T follicular helper cell (primary cell): ENCODE results near the gene TTR.

Experiments used
- DNase-seq: peaks from one replicate; pipeline ENCODE4 v3.0.0-alpha.2; 2020; ENCODE audit warnings: low read depth

The TTR gene

GRCh38 chr18:31579375-31579774 lies 12.3 kb upstream of the TTR start:
- no peak for DNase-seq

GRCh38 chr18:31581498-31582197 lies 10.0 kb upstream of the TTR start:
- DNase-seq, result no peak

- no peak for DNase-seq
Measured at GRCh38 chr18:31583185-31583854, 8.4 kb upstream of the TTR start.

GRCh38 chr18:31585991-31586390 lies 5.7 kb upstream of the TTR start:
- no peak for DNase-seq

- DNase-seq, result no peak
Measured at GRCh38 chr18:31586616-31587015, 5.1 kb upstream of the TTR start.

- DNase-seq, result no peak
Measured at GRCh38 chr18:31587529-31587928, 4.1 kb upstream of the TTR start.

- DNase-seq, result no peak
Measured at GRCh38 chr18:31590570-31590969, 1.1 kb upstream of the TTR start.

- no peak for DNase-seq
Measured at GRCh38 chr18:31591113-31591512, 564 bp upstream of the TTR start.

GRCh38 chr18:31592506-31593157 lies 955 bp downstream of the TTR start:
- DNase-seq, result no peak

GRCh38 chr18:31595121-31595771 lies 3.6 kb downstream of the TTR start:
- no peak for DNase-seq

- no peak for DNase-seq
Measured at GRCh38 chr18:31596081-31596872, 4.6 kb downstream of the TTR start.

- no peak for DNase-seq
Measured at GRCh38 chr18:31598021-31598805, 6.5 kb downstream of the TTR start.

- DNase-seq, result no peak
Measured at GRCh38 chr18:31603315-31603714, 11.6 kb downstream of the TTR start.

- DNase-seq, result no peak
Measured at GRCh38 chr18:31606265-31606664, 14.6 kb downstream of the TTR start.

- DNase-seq, result no peak
Measured at GRCh38 chr18:31607384-31607783, 15.7 kb downstream of the TTR start.

GRCh38 chr18:31609886-31610285 lies 18.2 kb downstream of the TTR start:
- no peak for DNase-seq

- no peak for DNase-seq
Measured at GRCh38 chr18:31610286-31611205, 18.9 kb downstream of the TTR start.

GRCh38 chr18:31611511-31611910 lies 19.8 kb downstream of the TTR start:
- DNase-seq, result no peak

GRCh38 chr18:31612124-31612523 lies 20.4 kb downstream of the TTR start:
- no peak for DNase-seq

GRCh38 chr18:31614044-31614443 lies 22.4 kb downstream of the TTR start:
- no peak for DNase-seq
